GM03348 (cell line): ENCODE results near the gene TMEM222.
"Not testable (repeated sequence)": the region's sequence is repeated elsewhere in the genome, so short reads cannot be mapped to it uniquely, and the experiment has no call there.

Experiments
- DNase-seq: peaks from one replicate; pipeline ENCODE4 v3.0.0; 2012; ENCODE audit warnings: low spot score

TMEM222 gene

DNA sequence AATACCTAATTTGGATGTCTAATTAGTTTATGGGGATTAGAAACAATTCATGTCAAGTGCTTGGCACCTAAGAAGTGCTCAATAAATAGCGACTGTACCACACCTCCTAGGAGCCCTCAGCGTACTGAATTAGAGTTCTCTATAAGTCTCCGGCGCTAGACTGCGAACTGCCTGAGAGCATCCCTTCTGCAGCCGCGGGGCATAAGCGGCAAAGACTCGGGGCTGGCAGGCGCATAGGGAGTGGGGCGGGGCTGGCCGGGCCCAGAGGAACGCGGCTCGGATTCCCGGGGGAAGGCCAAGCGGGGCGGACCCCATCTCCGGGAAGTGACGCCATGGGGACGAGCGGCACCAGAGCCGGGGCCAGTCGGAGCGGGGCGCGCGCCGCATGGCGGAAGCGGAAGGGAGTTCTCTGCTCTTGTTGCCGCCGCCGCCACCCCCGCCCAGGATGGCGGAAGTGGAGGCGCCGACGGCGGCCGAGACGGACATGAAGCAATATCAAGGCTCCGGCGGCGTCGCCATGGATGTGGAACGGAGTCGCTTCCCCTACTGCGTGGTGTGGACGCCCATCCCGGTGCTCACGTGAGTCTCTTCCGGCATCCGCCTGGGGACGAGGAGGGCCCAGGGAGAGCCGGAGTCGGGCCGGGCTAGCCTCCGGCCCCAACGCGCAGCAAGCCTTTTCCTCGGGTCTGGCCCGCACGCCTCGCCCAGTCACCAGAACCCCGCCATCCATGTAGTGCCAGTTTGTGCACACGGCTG, at the start of gene TMEM222:
TSS of gene TMEM222 (plus strand) at position 351 of the 756 bp plus-strand sequence. CDS start at position 386, 35 bp downstream.
- peak; percentile 99 for DNase-seq

- no peak for DNase-seq
Observed at GRCh38 chr1:27274204-27274603, 47.8 kb upstream of the TMEM222 start.

GRCh38 chr1:27275696-27276095, 46.3 kb upstream of the TMEM222 start:
- DNase-seq = no peak

- DNase-seq = peak; percentile 87
Observed at GRCh38 chr1:27284425-27285273, 37.3 kb upstream of the TMEM222 start.

DNA sequence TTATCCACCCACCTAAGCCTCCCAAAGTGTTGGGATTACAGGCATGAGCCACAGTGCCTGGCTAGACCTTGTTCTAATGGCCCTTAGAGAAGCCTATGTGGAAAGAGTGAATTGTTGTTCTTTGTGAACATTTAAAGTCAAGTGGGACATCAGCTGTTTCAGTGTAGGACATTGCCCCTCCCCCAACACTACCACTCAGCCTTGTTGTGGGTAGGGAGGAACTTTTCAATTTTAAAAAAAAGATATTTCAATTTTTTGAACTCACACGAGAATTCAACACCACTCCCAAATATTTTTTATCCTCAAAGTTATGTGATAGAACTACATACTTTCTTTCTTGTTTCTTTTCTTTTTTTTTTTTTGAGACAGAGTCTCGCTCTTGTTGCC, 36.7 kb upstream of the TMEM222 start:
- DNase-seq = no peak

DNA sequence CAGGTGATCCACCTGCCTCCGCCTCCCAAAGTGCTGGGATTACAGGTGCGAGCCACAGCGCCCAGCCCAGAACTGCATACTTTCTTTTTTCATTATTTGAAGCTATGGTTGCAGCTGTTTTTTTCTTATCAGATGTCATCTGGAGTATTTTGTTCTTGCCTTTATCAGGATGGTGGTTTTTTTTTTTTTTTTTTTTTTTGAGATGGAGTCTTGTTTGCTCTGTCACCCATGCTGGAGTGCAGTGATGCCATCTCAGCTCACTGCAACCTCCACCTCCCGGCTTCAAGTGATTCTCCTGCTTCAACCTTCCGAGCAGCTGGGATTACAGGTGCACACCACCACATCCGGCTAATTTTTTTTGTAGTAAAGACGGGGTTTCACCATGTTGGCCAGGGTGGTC, 36.1 kb upstream of the TMEM222 start:
- not testable (repeated sequence) for DNase-seq

DNA sequence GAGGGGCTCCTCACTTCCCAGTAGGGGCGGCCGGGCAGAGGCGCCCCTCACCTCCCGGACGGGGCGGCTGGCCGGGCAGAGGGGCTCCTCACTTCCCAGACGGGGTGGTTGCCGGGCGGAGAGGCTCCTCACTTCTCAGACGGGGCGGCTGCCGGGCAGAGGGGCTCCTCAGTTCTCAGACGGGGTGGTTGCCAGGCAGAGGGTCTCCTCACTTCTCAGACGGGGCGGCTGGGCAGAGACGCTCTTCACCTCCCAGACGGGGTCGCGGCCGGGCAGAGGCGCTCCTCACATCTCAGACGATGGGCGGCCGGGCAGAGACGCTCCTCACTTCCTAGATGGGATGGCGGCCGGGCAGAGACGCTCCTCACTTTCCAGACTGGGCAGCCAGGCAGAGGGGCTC, 32.8 kb upstream of the TMEM222 start:
- DNase-seq = not testable (repeated sequence)

- DNase-seq = no peak
Observed at GRCh38 chr1:27290581-27290980, 31.4 kb upstream of the TMEM222 start.

GRCh38 chr1:27292106-27292505, 29.9 kb upstream of the TMEM222 start:
- DNase-seq = peak; percentile 29

DNA sequence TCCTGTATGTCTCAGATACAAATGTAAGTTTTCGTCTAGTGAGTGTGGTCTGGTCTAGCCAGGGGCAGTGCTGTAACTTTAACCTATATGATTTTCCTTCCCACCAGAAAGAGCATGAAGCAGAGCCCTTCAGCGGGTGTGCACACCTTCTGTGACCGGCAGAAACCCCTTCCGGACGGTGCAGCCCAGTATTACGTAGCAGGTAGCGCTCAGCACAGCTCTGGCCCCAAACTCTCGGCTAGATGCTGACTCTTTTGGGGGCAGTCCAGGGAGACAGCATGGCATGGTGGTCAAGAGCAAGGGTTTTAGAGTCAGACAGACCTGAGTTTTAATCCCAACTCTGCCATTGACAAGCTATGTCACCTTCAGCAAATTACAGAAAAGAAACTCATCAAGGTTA, 28.0 kb upstream of the TMEM222 start:
- no peak for DNase-seq

DNA sequence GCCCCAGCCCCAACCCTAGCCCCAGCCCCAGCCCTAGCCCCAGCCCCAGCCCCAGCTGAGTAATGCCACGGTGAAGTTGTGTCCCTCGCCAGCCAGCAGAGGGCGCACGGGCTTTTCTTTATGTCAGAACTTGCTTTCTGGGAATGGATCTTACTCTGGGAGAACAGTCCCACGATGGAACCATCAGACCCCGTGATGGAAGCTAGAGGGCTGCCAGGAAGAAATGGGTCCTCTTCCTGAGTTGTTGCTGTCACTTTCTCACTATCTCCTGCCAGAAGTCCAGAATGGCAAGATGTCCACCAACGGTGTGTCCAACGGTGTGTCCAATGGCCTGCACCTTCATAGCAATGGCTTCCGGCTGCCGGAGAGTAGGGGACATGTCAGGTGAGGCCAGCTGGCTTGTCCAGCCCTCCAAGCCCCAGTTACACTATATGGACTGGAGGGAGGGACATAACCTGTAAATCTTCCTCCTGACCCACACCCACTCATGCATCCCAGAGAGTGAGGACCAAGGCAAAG, 25.1 kb upstream of the TMEM222 start:
- peak; percentile 85 for DNase-seq

GRCh38 chr1:27297903-27298302, 24.1 kb upstream of the TMEM222 start:
- DNase-seq = no peak

DNA sequence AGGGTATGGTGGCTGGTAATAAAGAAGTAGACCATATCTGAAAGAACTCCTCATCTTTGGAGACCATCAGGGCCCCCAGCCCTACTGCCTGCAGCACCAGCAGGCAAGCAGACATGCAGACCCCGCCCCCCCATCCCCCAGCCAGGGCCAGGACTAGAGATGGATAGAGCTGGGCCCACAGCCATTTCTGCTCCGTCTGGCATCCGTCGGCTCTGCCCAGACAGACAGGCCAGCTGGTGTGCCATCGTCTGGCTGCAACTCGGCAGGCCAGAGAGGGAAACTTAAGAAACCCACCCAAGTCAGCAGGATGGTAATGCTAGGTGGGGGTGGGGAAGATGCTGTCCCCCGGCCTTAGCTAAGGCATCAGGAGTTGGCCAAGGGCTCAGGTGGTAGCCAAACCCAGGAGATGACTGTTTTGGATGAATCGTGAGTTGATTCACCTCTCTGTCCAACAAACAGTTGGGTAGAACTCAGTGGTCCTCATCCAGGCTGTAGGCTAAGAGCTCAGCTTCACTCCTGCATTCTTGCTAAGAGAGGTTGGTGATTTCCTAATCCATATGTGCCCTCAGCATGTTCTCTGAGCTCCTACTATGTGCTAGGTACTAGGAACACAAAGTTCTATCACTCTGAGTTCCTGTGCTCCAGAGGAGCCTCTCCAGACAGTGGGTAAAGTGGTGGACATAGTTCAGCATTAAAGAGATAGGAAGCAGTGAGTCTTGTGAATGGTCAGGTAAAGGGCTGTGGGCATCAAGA, 23.2 kb upstream of the TMEM222 start:
- DNase-seq = no peak

- DNase-seq = peak; percentile 95
Observed at GRCh38 chr1:27299385-27300271, 22.3 kb upstream of the TMEM222 start.

DNA sequence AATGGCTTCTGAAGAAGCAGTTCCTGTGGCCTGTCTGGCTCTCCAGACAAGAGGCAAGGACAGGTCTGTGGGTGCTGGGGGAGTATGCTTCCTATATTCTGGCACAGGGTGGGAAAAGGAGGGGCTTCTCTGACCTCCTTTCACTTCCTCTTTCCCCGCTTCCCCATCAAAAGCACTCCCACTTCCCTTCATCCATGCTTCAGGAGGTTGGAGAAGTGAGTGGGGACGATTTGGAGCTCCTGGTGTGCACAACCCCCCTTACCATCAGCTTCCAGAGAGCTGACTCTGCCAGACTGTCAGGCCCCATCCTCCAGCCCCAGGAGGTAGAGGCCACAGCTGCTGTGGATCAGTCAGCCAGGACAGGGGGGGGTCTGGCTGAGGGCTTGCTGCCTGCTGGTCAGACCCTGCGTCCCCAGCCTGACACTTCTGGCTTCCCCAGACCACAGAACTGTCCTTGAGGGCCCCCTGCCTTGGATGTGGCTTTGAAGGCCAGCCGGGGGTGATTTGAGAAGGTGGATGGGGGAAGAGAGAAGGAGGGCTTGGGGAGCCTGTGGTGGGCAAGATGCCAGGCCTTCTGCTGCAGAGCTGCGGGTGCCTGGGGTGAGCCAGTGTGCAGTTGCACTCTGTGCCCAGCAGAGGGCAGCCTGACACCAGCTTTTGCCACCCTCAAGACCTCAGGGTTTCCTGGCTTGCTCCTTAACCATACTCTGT, 21.5 kb upstream of the TMEM222 start:
- peak; percentile 93 for DNase-seq

GRCh38 chr1:27301052-27301422, 20.9 kb upstream of the TMEM222 start:
- DNase-seq = no peak

DNA sequence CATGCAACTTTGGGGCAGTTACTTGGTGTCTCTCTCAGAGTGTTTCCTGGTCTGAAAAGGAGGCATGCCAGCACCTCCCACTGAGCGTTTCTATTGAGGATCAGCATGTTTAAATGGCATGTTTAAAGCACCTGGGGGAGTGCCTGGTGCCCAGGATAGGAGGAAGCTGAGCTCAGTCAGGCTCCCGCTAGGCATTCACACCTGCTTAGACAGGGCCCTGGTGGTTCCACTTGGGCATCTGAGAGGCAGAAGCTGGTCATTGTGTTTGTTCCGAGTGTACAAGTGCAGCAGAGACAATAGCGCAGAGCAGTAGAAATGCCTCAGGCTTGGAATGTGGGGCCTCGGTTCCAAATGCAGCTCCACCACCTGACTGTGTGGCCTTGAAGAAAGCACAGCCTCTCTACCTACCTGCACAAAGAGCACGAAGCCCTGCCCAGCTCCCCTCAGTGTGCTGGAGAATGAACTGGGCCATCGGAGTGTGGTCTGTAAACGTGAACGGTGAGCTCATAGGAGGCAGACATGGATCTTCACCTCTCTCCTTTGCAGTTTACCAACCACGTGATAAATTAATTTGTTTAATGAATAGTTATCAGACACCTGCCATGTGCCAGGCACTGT, 20.3 kb upstream of the TMEM222 start:
- no peak for DNase-seq

DNA sequence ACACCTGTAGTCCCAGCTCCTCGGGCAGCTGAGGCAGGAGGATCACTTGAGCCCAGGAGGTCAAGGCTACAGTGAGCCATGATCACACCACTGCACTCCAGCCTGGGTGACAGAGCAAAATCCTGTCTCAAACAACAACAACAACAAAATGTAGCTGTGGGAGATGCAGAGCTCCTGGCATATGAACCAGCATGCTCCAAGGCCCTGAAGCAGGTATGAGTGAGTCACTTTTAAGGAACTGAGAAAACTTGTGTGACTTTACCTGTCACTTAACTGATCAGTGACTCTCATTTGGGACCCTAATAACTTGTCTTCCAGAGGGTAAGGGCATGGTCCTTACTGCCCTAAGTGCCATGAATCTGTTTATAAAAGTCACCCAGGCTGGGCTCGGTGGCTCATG, 19.4 kb upstream of the TMEM222 start:
- no peak for DNase-seq

GRCh38 chr1:27303509-27303908, 18.5 kb upstream of the TMEM222 start:
- DNase-seq = no peak

DNA sequence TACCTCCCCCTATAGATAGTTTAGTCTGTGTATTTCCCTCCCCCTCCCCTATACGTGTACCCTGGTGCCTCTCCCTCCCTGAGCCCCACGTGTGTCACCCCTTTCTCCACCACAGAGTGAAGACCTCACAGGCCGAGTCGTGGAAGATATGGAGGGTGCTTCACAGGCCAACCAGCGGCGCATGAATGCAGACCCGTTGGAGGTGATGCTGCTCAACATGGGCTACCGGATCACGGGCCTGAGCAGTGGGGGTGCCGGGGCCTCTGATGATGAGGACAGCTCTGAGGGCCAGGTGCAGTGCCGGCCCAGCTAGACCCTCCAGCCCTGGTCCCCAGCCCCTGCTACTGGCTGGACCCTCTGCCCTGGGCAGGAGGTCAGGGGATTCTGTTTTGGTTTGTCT, 15.9 kb upstream of the TMEM222 start:
- DNase-seq = no peak
